NOMO-1 treated with DMSO at 0.1 percent for 48 hours (cell line): Measurements from ENCODE around the gene DOCK1.

Source experiments
- DNase-seq: peaks from one replicate; lab custom pipeline; 2025; ENCODE audit not compliant: unreplicated experiment; lab: John Stamatoyannopoulos, UW

DOCK1 gene

DNA sequence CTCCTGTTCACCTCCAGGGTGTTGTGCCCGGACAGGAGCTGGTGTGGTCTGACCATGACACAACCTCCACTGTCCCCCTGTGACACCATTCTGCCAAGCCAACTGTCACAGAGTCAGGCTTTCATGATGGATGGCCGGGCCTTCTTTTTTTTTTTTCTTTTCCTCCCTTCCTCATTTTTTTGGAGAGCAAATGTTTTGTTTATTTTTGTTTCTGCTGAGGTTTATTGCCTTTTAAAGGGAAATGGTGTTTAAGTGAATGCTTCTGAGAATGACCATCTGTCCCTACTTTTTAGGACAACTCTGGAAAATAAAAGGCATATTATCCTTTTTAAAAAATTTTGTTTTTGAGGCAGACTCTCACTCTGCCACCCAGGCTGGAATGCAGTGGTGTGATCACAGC lies 528.8 kb downstream of the DOCK1 start:
- no peak for DNase-seq

DNA sequence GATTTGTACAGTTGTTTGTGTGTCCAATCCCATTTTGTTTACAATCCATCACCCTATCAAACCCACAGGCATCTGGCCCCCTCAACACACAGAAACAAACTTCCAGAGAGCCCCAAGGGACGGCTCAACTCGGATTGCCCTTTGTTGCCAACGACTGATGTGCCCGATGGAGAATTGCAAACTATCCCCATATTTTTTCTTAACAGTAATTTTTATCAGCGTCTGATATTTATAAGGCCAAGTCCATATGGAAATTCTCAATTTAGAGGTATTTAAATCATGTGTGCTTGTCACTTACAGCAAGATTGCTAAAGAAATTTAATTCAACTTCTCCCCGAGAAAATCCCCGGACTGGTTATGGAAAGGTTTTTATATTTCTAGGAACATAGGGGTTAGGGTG lies 530.0 kb downstream of the DOCK1 start:
- no peak for DNase-seq

DNA sequence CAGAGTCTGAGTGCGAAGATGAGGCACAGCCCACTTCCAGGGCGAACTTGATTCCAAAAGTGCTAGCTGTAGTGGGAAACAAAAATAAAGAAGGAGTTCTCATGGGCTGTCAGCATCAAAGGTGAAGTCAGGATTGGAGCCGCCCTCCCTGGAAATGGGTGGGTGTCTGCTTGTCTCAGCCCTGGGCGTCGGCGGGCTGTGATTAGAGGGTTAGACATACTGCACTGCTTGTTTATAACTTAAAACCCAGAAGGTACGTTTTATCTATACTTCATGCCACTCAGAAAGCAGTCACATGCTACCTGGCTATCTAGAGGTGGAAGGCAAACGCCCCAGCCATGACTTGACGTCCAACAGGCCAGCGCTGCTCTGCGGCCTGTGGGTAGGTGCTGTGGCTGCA lies 535.1 kb downstream of the DOCK1 start:
- no peak for DNase-seq

DNA sequence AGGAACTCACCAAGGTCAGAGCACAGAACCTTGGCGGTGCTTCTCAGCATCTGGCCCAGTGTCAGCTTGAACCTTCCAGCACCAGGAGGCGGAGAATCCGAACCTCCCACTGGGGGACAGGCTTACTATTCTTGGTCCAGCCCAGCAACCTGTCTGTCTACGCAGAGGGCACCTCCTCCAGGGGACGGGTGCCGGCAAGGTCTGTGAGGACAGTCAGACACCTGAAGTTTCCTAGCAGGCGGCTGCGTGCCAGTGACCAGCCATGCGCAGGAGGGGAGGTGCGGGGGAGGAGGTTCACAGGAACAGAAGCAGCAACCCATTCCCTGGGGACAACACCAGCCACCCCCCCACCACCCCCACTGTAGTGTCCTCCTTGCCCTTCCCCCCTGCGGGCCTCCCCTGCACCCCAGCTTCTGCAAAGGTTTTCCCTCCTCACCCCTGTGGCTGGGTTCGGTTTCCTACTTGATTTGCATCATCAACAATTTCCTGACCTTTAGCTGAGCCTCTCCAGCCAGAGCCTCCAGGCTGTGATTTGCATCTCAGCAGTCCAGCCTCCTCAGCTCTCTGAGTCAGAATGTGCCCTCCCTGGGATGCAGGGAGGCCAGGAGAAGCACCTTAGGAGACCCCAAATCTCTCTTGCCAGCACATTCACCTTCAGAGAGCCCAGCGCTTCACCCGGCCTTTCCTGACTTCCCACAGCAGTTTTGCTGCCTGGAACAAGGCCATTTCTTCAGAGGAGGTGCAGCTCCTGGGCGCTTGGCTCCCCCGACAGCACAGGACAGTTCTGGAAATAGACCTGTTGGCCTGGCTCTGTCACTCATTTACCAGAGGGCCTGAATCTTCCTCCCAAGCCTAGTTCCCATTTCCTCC lies 536.4 kb downstream of the DOCK1 start:
- no peak for DNase-seq

DNA sequence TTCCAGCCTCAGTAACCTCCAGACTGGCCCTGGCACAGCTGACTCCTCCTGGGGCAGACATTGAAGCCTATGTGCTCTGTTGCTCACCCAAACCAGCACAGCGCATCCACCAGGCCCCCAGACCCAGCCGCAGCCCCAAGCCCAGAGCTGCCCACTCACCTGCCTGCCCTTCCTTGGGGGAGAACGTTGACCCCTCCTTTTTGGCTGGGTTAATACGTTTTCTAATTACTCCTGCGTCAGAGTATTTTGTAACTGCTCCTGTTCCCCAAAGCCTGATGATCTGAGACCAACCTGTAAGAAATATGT lies 536.9 kb downstream of the DOCK1 start:
- DNase-seq, result no peak

DNA sequence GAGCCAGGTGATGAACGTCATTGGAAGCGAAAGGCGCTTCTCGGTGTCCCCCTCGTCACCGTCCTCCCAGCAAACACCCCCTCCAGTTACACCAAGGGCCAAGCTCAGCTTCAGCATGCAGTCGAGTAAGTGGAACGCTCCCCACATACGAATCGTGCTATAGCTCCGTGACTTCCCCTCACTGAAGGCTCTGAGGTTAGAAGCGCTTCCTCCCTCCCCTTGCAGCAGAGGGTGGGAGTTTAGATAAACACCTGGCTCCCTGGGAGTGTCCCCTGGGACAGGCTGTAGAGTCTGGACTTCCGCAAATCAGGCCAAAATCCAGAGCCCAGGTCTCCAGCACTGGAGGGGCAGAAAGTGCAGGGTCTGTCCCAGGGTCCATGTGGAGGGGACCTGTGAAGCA lies 538.9 kb downstream of the DOCK1 start:
- DNase-seq, result no peak

DNA sequence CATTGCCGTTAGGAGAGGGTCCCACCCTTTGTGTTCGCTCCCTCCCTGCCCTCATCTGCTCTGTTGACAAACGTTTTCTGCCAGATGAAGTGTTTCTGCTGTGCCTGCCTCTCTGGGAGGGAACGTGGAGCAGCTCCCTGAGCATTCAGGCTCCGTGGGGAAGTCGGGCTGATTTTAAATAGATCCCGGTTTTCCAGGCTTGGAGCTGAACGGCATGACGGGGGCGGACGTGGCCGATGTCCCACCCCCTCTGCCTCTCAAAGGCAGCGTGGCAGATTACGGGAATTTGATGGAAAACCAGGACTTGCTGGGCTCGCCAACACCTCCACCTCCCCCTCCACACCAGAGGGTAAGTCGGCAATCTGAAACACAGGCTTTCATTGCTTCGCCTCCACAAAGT lies 542.0 kb downstream of the DOCK1 start:
- DNase-seq, result no peak

DNA sequence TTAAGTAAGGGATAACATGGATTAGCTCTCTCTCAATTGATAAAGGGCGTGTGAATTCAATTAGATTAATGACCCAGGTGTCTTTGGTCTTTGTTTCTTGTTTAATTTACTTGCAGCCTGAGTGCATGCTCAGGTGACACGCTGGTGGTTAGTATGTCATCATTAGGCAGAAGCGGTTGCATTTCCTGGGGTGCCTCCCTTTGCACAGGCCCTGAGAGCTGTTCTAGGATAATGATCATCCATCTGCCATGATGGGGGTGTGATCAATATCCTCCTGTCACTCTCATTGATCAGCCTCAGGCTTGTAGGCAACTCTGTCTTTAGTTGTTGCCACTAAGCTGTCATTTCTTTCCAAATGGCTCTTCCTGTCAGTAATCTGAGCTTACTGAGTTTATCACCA lies 544.3 kb downstream of the DOCK1 start:
- no peak for DNase-seq

DNA sequence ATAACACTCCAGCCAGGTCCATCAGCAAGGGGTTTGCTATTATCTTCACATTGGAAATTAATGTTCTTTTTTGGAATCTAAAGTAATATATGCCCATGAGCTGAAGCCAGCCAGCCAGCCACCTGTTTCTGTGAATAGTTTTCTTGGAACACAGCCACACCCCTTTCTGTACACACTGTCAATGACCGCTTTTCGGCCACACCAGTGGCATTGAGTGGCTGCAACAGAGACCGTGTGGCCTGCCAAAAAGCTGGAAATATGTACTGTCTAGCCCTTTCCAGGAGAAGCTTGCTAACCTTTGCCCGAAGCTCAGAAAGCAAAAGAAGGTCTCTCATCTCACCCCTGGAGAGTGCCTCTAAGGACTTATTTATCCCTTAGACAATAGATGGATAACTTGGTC lies 545.4 kb downstream of the DOCK1 start:
- DNase-seq, result no peak

DNA sequence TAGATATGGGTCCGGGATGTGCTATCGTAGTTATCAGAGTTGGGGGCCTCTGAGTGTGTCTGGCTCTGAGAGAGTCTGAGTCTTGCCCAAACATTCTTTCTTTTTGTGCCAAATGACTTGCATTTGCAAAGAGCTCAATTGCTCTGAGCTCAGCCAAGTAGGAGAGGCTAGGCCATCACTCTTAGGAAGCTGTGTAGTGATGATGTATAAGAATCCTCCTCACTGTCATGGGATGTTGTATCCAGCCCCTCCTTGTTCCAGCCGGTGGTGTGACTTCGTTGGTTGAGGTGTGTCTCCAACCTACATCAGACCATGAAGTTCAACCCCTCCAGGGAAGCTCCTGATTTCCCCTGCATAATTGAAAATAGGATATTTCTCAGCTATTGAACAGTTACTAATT lies 546.4 kb downstream of the DOCK1 start:
- DNase-seq, result no peak

DNA sequence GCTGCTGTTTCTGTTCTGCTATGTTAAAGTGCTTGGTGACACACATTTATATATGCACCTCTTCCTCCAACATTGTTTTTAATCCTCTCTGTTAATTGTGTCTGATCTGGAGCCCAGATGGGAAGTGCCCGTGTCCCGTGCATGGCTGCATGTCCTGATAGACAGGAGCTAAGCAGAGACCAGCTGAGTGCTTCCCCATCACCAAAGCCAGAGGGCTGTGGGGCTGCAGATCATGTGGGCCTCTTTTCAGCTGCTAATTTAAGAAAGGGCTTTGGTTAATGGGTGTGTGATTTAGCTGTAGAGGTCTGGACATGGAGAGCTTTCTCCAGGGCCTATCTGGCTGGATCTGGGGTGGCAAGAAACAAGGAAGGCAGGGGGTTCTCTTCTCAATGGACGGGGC lies 547.3 kb downstream of the DOCK1 start:
- no peak for DNase-seq

DNA sequence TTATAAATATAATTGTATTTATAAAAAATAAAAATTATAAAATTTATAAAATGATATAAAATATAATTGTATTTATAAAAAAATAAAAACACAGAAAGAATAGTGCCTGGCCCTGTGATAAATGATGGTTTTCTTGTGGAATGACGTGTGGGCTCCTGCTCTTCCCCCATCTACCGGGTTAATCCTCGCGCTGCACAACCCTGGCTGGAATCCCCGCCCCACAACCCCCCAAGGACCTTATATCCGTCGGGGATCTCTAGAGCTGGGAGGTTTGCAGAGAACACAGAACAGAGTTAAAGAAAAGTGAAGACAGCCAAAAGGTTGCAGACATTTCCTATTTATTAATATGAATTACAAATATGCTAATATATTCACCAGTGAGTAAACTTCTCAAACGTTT lies 548.5 kb downstream of the DOCK1 start:
- DNase-seq, result no peak

DNA sequence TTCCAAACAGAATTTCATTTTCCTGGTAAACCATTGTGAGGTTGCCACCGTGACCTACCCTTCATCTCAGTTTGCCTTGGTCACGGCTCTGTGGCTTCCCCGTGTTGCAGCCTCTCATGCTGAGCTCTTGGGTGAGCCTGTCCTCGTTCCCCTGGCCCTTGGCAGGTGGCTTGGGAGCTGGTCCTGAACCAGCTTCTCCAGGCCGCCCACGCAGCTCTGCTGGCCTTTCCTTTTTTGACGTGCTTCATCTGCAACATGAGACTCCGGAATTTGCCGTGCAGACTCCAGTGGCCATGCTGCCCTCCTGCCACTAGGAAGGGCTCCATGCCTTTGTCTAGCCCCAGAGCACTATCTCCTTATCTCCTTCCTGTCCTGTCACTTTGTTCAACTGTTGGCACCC lies 550.9 kb downstream of the DOCK1 start:
- DNase-seq, result no peak

DNA sequence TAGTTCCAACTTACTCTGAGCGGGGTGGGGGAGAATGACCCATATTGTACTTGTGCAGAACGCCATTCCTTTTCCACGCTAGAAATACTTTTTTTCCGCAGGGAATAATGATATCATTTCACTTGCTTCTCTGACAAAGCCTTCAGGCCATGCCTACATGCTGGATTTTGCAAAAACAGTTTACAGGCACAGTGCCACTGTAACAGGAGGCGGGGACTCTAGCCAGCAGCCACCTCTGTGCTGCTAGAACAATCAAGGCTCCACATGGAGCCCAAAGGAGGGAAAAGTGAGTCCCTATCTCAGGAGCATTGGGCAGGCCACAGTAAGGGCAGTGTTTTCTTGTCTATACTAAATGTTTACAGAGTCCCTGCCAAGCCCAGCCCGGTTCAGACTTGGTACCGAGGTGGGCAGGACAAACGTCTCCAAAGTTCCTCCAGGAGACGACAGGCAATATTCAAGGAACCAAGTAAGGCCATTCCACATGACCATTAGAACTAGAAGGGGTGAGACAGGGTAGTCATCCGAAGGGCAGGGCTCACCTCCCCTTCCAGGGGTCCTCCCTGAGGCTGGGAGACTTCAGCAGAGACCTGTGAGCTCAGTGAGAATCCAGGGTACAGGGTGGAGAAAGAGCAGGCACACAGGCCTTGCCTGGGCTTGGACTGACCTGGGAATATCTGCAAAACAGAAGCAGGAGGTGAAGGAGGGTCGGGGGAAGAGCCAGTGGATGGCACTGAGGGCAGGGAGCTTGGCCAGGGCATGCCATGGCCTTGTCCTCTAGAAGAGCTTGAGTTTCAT lies 553.0 kb downstream of the DOCK1 start:
- DNase-seq, result no peak

DNA sequence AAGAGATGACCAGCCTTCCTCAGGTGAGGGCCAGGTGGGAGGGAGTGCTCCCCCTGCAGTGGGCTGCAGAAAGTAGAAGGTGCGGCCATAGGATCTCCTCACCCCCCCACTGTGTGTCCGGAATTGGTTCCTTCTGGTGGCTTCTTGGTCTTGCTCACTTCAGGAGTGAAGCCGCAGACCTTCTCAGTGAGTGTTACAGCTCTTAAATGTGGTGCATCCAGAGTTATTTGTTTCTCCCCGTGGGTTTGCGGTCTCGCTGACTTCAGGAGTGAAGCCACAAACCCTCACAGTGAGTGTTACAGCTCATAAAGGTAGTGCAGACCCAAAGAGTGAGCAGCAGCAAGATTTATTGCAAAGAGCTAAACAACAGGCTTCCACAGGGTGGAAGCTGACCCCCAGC lies 553.6 kb downstream of the DOCK1 start:
- no peak for DNase-seq

DNA sequence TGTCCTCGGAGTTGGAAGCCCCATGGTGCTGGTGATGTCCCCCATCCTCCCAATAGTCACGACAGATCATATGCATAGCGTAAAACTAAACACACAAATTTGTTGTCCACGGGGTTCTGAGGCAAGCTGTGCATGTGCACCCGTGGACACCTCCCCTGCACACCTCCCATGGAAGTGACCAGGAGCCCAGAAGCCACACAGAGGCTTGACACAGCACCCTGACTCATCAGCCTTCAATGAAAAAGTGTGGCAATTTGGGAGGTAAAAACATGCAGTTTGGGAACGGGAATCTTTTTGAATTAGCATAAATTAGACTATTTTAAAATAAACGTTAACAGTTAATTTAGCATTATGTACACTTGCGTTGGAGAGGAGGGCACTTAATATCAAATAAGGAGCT lies 554.7 kb downstream of the DOCK1 start:
- no peak for DNase-seq

DNA sequence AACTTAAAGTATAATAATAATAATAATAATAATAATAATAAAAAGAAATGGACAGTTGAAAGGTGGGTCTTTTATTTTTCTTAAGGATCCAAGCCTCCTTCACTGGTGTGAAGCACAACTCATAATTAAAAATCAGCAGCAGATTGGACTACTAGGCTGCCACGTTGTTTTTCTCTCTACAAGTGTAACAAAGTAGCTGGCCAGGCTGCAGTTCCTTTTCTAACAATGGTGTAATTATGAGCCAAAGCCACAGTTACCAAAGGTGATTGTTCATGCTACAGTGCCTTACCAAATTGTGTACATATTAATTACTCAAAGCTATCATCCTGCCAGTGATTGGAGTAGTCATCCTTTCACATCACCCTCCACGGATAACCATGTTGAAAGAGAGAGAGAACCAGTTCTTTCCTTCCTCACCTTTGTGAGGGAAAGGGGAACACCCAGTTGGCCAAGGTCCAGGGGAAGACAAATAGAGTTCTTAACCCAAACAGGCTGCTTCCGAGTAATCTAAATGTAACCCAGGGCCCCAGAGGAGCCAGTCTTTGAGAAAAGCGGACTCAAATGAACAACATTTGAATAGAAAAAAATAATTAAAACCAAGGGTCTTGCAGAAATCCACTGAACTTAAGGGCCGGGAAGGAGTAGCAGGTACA lies 557.5 kb downstream of the DOCK1 start:
- no peak for DNase-seq

DNA sequence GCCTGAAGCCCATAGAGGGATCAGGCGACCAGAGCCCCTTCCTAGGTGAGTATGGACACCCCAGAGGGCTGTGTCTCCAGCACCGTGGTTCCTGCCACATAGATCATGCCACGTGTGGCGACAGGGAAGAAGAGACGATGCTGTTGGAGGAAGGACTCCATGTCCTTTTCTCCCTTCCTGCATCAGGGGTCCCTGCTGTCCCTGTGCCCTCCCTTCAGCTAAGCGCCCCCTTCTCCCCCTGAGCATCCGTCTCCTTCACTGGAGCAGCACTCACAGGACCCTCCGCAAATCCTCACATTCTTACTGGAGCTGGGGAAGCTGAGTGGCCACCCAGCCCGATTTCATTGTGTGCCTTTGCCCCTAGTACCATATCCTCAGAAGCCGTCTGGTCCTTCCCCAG lies 558.3 kb downstream of the DOCK1 start:
- no peak for DNase-seq

DNA sequence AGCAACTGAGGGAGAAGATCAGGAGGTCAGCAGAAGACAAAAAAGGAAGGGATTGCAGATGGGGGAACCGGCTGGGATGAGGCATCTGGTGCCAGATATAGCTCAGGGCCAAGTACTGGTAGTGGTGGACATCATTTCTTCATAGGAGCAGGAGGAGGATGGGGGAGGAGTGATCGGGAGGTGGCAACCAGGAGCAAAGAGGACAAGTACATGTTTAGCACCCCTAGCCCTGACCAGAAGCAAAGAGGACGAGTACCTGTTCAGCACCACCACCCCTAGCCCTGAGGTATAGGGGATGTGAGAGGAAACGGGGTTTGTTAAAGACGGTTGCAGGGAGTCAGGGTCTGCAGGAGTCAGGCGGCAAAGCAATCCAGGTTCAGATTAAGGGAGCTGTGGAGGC lies 559.3 kb downstream of the DOCK1 start:
- DNase-seq, result no peak

DNA sequence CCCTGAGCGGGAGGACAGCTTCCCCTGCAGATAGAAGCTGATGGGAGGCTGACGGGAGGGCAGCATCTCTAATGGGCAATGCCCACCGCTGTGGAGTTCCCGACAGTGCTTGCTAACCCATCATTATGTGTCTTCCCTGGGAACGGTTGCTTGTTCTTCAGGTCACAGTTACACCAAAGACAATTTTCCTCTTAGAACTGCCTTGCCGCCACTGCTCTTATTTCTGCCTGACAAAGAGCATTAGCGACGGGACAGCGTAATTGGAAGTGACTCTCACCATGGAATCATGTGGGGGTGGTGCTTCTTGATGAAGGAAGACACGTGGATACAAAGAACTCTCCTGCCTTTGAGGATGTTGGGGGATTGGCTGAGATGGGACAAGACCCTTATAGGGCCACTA lies 562.6 kb downstream of the DOCK1 start:
- no peak for DNase-seq

DNA sequence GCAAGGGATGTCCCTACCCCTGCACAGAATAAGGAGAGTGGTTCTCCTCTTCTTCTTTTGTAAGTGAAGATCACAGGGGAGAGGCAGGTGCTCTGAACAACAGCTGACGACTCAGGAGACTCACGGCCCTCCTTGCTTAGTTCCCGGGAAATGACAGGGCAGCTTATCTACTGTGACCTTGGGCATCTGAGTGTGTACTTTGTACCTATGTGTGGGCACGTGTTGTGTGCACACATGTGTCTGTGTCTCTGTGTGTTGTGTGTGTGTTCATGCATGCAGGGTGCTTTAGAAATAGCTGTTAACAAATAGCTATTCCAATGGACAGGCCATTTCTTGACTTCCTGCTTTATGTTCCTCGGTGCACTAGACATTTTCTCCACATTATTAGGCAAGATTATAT lies 563.4 kb downstream of the DOCK1 start:
- DNase-seq, result no peak

DNA sequence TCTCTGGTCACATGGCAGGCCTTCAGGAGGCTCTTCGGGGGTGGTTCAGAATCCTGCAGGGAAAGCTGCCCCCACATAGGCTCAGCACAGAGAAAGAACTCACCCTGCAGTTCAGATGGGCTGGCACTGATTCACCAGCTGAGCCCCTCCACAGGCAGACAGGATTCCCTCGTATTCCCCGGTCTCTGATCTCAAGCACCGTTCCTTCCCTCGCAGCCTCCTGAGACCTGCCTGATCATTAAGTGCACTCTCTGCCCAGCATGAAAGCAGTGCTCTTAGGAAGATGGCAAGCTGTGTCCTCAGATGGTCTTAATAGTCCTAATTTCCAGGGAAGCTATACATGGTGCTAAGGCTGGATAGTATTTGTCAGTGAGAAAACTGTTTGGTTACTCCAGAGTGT lies 565.7 kb downstream of the DOCK1 start:
- no peak for DNase-seq
